ENCODE results near the gene ADIPOR2. TPM values are rescaled to one million over a fixed set of nuclear protein-coding genes. Genes with fewer than 3 reads are reported as not detected.

Gene ADIPOR2
- total and polyA plus RNA-seq, 12 donors = 18.5 to 47.7 (median 41.6) TPM

DNA sequence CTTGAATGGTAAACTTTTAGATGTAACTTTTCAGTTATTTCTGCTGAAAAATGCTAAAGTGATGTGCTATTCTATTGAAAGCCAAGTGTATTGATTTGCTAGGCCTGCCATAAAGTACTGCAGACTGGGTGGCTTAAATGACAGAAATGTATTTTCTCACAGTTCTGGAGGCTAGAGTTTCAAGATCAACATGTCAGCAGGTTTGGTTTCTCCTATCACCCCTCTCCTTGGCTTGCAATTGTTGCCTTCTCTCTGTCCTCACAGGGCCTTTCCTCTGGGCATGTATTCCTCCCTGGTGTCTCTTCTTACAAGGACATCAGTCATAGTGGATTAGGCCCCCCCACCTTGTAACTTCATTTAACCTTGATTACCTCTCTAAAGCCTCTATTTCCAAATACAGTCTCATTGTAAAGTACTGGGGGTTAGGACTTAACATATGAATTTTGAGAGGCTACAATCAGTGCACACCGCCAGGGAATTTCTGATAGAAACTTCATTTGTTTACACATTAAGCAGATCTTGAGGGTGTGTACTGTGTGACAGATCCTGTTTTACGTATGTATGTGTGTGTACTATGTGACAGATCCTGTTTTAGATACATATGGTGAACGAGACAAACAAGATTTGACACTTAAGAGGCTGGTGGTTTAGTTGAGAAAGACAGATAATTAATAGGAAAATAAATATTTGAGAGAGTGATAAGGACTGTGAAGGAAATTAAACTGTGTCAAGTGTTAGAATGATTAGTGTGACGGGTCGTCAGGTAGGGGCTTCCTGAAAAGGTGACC is 49.5 kb downstream of the ADIPOR2 start:
- no peak for ATAC-seq
- Histone ChIP-seq H3K36me3 (no peaks in the 10 kb centered on the region), H3K27ac (no peak overlapping the region), H3K9me3 (no peaks in the 10 kb centered on the region), H3K27me3 (no peaks in the 10 kb centered on the region), H3K4me3 (no peak overlapping the region), H3K4me1 (peaks cover 3 to 56% (median 32%) of the 10 kb centered on the region in 9 donors)
- TF ChIP-seq, protein P1, sequence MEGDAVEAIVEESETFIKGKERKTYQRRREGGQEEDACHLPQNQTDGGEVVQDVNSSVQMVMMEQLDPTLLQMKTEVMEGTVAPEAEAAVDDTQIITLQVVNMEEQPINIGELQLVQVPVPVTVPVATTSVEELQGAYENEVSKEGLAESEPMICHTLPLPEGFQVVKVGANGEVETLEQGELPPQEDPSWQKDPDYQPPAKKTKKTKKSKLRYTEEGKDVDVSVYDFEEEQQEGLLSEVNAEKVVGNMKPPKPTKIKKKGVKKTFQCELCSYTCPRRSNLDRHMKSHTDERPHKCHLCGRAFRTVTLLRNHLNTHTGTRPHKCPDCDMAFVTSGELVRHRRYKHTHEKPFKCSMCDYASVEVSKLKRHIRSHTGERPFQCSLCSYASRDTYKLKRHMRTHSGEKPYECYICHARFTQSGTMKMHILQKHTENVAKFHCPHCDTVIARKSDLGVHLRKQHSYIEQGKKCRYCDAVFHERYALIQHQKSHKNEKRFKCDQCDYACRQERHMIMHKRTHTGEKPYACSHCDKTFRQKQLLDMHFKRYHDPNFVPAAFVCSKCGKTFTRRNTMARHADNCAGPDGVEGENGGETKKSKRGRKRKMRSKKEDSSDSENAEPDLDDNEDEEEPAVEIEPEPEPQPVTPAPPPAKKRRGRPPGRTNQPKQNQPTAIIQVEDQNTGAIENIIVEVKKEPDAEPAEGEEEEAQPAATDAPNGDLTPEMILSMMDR (IDR thresholded peaks at IDR 0.05) = no peak
- intact Hi-C loops (cut with DNase I) = no loop called here
- WGBS, 2 donors = 60 to 71% methylated on average over 5 of the region's 5 CpGs
- DNase-seq = no peak

DNA sequence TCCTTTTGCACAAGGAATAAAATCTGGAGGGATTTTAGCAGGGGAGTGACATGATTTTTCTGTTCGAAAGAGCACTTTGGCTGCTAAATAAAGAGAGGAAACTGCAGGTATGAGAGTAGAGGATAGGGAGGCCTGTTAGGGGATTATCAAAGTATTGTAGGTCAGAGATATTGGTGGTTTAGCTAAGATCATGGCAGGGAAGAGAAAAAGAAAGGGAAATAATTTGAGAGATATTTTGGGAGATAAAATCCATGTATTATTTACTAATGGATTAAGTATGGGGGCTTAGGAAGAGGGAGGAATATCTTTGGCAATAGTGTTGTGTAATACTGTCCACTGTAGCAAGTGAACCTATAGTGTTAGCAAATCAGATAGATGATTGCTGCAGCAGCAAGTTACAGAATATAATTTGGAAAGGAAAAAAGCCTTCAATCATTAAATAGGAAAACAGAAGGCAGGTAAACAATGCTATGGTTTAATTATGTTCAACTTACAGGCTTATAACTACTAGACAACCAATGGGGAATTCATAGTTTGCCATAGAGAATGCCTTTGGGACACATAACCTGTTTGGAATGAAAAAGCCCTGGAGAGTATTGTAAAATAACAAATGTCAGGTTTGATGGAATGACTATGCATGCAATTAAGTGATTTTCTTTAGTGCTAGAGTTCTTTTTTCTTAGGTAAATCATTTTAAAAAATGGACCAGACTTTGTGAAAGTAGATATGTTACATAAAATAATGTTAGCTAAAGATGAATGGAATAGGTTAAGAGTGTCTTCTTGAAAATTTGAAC is 50.5 kb downstream of the ADIPOR2 start:
- no peak overlapping the region for H3K4me3 ChIP-seq
- TF ChIP-seq, protein P1 (IDR thresholded peaks at IDR 0.05) = no peak
- no peaks in the 10 kb centered on the region for H3K9me3 ChIP-seq
- peaks cover 3 to 63% (median 37%) of the 10 kb centered on the region in 9 donors for H3K4me1 ChIP-seq
- ATAC-seq (no peak), DNase-seq (no peak)
- no peak overlapping the region for H3K27ac ChIP-seq
- 3 to 36% methylated on average over 1 of the region's 1 CpG for WGBS, 2 donors
- intact Hi-C loops (cut with DNase I) = no loop called here
- no peaks in the 10 kb centered on the region for H3K36me3 ChIP-seq
- H3K27me3 ChIP-seq = no peaks in the 10 kb centered on the region

DNA sequence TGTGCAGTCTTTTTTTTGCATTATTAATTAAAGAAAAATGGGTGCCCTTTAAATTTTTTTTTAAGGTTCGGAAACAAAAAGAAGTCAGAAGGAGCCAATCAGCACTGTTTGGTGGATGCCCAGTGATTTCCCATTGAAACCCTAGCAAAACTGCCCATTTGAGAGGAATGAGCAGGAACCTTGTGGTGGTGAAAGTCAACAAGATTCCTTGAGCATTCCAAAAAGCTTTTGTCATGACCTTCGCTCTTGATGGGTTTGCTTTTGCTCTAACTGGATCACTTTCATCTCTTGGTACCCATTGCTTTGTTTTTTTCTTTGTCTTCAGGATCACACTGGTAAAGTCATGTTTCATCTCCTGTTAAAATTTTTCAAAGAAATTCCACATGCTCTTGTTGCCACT is 54.1 kb downstream of the ADIPOR2 start:
- ATAC-seq = no peak
- no peaks in the 10 kb centered on the region for H3K27me3 ChIP-seq
- peaks cover 0 to 25% (median 6%) of the 10 kb centered on the region in 11 donors for H3K9me3 ChIP-seq
- 97 to 99% methylated on average over 2 of the region's 2 CpGs for WGBS, 2 donors
- intact Hi-C loops (cut with DNase I) = no loop called here
- peaks cover 0 to 5% (median 0%) of the 10 kb centered on the region in 9 donors for H3K36me3 ChIP-seq
- no peak for DNase-seq
- no peak overlapping the region for H3K27ac ChIP-seq
- TF ChIP-seq, protein P1 (IDR thresholded peaks at IDR 0.05) = no peak
- H3K4me3 ChIP-seq = no peak overlapping the region
- H3K4me1 ChIP-seq = peaks cover 3 to 40% (median 25%) of the 10 kb centered on the region in 9 donors

DNA sequence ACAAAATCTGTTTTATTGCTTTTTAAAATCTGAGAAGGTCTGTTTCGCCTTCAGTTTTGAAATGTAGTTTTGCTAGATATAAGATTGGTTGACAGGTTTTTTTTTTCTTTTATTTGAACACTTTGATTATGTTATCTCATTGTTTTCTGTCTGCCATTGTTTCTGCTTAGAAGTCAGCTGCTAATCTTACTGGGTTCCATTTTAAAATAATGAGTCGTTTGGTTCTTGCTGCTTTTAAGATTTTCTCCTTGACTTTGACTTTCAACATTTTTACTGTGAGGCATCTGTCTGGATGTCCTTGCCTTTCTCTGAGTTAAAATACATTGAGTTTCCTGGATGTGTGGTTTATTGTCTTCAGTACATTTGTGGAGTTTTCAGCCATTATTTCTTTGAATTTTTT is 56.7 kb downstream of the ADIPOR2 start:
- Histone ChIP-seq H3K27me3 (no peaks in the 10 kb centered on the region), H3K9me3 (peaks cover 0 to 25% (median 6%) of the 10 kb centered on the region in 11 donors), H3K36me3 (peaks cover 0 to 5% (median 0%) of the 10 kb centered on the region in 9 donors), H3K27ac (no peak overlapping the region), H3K4me1 (peaks cover 0 to 21% (median 7%) of the 10 kb centered on the region in 9 donors), H3K4me3 (no peak overlapping the region)
- no peak for DNase-seq
- ATAC-seq = no peak
- TF ChIP-seq, protein P1 (IDR thresholded peaks at IDR 0.05) = no peak
- 90 to 93% methylated on average over 2 of the region's 2 CpGs for WGBS, 2 donors
- intact Hi-C loops (cut with DNase I) = no loop called here
